MM.1S (cell line): ENCODE measurements around the gene ARHGAP26.
A peak's percentile ranks its signal among the peaks of the same experiment; 100 is the strongest.

Experiments
- DNase-seq: peaks from one replicate; pipeline ENCODE4 v3.0.0-alpha.2; 2015
- H2AFZ ChIP-seq: fragments of 300-600 bp; sonication (generic); 2 replicates; pipeline ENCODE4 v1.6.0; 2016; ENCODE audit warnings: antibody characterized with exemption, low read length
- H3F3A ChIP-seq: fragments of 300-600 bp; sonication (generic); 2 replicates; pipeline ENCODE4 v1.6.1; 2016; ENCODE audit warnings: mild to moderate bottlenecking, antibody characterized with exemption, low read length, moderate library complexity, mixed read lengths; ENCODE audit not compliant: insufficient read depth
- H3K27ac ChIP-seq: fragments of 300-600 bp; sonication (generic); 2 replicates; pipeline ENCODE4 v1.5.1; 2016; ENCODE audit warnings: mild to moderate bottlenecking, low read length
- H3K27me3 ChIP-seq: fragments of 300-600 bp; sonication (generic); replicated peaks from 2 replicates; pipeline ENCODE4 v1.6.0; 2016; ENCODE audit warnings: low read length; ENCODE audit not compliant: insufficient read depth
- H3K36me3 ChIP-seq: fragments of 300-600 bp; sonication (generic); replicated peaks from 2 replicates; pipeline ENCODE4 v1.6.1; 2016; ENCODE audit warnings: mild to moderate bottlenecking, low read length, mixed read lengths; ENCODE audit not compliant: insufficient read depth
- H3K4me1 ChIP-seq: fragments of 300-600 bp; sonication (generic); 2 replicates; pipeline ENCODE4 v1.6.1; 2016; ENCODE audit warnings: low read length, mixed read lengths
- H3K4me2 ChIP-seq: fragments of 300-600 bp; sonication (generic); 2 replicates; pipeline ENCODE4 v1.6.0; 2016; ENCODE audit warnings: low read depth, low read length
- H3K4me3 ChIP-seq: fragments of 300-600 bp; sonication (generic); 2 replicates; pipeline ENCODE4 v1.5.1; 2016; ENCODE audit warnings: low read length, mixed read lengths
- H3K79me2 ChIP-seq: fragments of 300-600 bp; sonication (generic); 2 replicates; pipeline ENCODE4 v1.6.1; 2016; ENCODE audit warnings: mixed run types, low read length, mixed read lengths
- H3K9ac ChIP-seq: fragments of 300-600 bp; sonication (generic); 2 replicates; pipeline ENCODE4 v1.6.1; 2016; ENCODE audit warnings: low read length, mixed read lengths
- H3K9me2 ChIP-seq: fragments of 300-600 bp; sonication (generic); replicated peaks from 2 replicates; pipeline ENCODE4 v1.6.1; 2016; ENCODE audit warnings: mild to moderate bottlenecking, low read length, mixed read lengths; ENCODE audit not compliant: insufficient read depth
- H3K9me3 ChIP-seq: fragments of 300-600 bp; sonication (generic); replicated peaks from 2 replicates; pipeline ENCODE4 v1.6.1; 2016; ENCODE audit warnings: mild to moderate bottlenecking, low read length, mixed read lengths; ENCODE audit not compliant: insufficient read depth
- H4K20me1 ChIP-seq: fragments of 300-600 bp; sonication (generic); 2 replicates; pipeline ENCODE4 v1.6.1; 2016; ENCODE audit warnings: mild to moderate bottlenecking, low read length, moderate library complexity, mixed read lengths; ENCODE audit not compliant: insufficient read depth
- EZH2 ChIP-seq: fragments of 300-600 bp; sonication (generic); optimal IDR thresholded peaks from 2 replicates; pipeline ENCODE3; 2017; ENCODE audit warnings: low read depth, mild to moderate bottlenecking, antibody characterized with exemption, low read length, mixed read lengths
- EZH2phosphoT487 ChIP-seq: fragments of 300-600 bp; sonication (generic); IDR thresholded peaks from 2 replicates; pipeline ENCODE4 v1.6.1; 2018; ENCODE audit warnings: antibody characterized with exemption, low read length
- TF ChIP-seq, protein P1 (sequence below): fragments of 300-600 bp; sonication (generic); IDR thresholded peaks from 2 replicates; pipeline ENCODE4 v1.5.1; 2016; ENCODE audit warnings: antibody characterized with exemption, low read length, mixed read lengths

The ARHGAP26 gene

GRCh38 chr5:143162810-143163209 is 392.6 kb downstream of the ARHGAP26 start:
- H2AFZ ChIP-seq = no peak overlapping the region
- H3F3A ChIP-seq = peaks cover 19% of the 10 kb centered on the region
- no peaks in the 10 kb centered on the region; the same call in 1 of the 2 replicates for H3K79me2 ChIP-seq
- no peaks in the 10 kb centered on the region for H3K36me3 ChIP-seq
- no peak for TF ChIP-seq EZH2
- TF ChIP-seq, protein P1, sequence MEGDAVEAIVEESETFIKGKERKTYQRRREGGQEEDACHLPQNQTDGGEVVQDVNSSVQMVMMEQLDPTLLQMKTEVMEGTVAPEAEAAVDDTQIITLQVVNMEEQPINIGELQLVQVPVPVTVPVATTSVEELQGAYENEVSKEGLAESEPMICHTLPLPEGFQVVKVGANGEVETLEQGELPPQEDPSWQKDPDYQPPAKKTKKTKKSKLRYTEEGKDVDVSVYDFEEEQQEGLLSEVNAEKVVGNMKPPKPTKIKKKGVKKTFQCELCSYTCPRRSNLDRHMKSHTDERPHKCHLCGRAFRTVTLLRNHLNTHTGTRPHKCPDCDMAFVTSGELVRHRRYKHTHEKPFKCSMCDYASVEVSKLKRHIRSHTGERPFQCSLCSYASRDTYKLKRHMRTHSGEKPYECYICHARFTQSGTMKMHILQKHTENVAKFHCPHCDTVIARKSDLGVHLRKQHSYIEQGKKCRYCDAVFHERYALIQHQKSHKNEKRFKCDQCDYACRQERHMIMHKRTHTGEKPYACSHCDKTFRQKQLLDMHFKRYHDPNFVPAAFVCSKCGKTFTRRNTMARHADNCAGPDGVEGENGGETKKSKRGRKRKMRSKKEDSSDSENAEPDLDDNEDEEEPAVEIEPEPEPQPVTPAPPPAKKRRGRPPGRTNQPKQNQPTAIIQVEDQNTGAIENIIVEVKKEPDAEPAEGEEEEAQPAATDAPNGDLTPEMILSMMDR = no peak
- no peak for TF ChIP-seq EZH2phosphoT487
- H3K4me3 ChIP-seq = no peak overlapping the region
- no peaks in the 10 kb centered on the region for H3K27me3 ChIP-seq
- H3K4me1 ChIP-seq = peaks cover 60% of the 10 kb centered on the region
- no peaks in the 10 kb centered on the region for H3K9me2 ChIP-seq
- H3K9me3 ChIP-seq = no peaks in the 10 kb centered on the region
- H4K20me1 ChIP-seq = no peaks in the 10 kb centered on the region
- no peak overlapping the region for H3K27ac ChIP-seq
- DNase-seq = no peak
- H3K4me2 ChIP-seq = no peak overlapping the region
- H3K9ac ChIP-seq = no peak overlapping the region

DNA sequence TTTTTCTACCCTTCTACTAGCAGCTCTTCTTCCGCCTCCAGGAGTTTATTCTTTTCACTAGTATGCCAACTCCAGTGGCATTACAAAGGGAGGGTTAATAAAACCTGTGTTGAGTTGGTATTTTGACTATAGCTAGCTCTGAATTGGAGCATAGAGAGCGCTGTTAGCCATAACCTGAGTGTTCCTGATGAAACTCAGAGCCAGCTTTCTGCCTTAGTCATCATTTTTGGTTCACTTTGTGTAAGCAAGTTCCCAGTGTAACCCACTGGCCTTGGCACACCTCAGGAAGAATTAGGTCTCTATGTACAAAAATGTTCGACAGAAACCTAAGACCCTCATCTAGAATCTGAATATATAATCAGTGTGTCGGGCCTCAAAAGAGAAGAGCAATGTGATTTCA is 394.4 kb downstream of the ARHGAP26 start:
- TF ChIP-seq EZH2 (no peak), EZH2phosphoT487 (no peak)
- TF ChIP-seq, protein P1 = peak; percentile 4; the same call in 1 of the 2 replicates

DNA sequence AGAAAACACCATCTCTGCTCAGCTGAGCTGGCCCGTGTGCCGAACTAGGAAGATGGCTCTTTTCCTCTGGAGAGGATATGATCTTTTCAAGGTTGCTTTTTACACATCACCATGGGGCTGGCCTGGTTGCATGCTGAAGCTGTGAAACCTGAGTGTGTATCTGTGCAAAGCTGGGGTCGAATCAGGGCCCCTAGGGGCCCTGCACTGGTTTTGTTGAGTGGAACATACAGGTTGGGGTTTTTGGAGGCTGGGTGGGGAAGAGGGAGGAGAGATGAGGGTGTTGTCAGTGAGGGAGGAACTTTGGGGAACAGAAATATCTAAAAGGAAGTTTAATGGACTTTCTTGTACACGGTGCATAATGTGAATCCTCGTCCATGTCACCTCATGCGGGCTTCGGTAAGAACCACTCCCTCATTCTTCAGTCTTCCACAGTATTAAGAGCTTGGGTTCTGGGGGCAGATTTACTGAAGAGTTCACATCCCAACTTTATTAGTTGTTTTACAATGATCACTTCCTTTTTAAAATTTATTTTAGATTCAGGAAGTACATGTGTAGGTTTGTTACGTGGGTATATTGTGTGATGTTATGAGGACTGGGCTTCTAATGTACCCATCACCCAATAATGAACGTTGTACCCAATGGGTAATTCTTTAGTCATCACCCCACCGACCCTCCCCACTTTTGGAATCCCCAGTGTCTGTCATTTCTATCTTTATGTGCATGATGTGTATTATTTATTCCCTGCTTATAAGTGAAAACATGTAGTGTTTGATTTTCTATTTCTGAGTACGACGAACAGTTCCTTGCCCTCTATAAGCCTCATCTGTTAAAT is 395.1 kb downstream of the ARHGAP26 start:
- no peak overlapping the region for H3K4me2 ChIP-seq

More for the DNA sequence above, 394.4 kb downstream of the ARHGAP26 start:
- Histone ChIP-seq H4K20me1 (no peaks in the 10 kb centered on the region), H3K4me3 (no peak overlapping the region), H3K9me2 (no peaks in the 10 kb centered on the region), H3K27ac (peak overlapping the region; percentile 19; the same call in 1 of the 2 replicates), H3F3A (peaks cover 25% of the 10 kb centered on the region), H3K27me3 (no peaks in the 10 kb centered on the region), H3K9ac (no peak overlapping the region), H3K9me3 (no peaks in the 10 kb centered on the region), H2AFZ (no peak overlapping the region), H3K79me2 (no peaks in the 10 kb centered on the region; the same call in 1 of the 2 replicates), H3K4me2 (no peak overlapping the region), H3K4me1 (peaks cover 63% of the 10 kb centered on the region), H3K36me3 (no peaks in the 10 kb centered on the region)
- peak; percentile 32 for DNase-seq

More for the DNA sequence above, 395.1 kb downstream of the ARHGAP26 start:
- TF ChIP-seq, protein P1 = no peak
- no peak for TF ChIP-seq EZH2
- no peak for TF ChIP-seq EZH2phosphoT487
- Histone ChIP-seq H3K79me2 (no peaks in the 10 kb centered on the region; the same call in 1 of the 2 replicates), H2AFZ (no peak overlapping the region), H3K27me3 (no peaks in the 10 kb centered on the region), H4K20me1 (no peaks in the 10 kb centered on the region), H3F3A (peaks cover 24% of the 10 kb centered on the region), H3K9me3 (no peaks in the 10 kb centered on the region), H3K9ac (no peak overlapping the region), H3K36me3 (no peaks in the 10 kb centered on the region), H3K4me1 (peaks cover 65% of the 10 kb centered on the region), H3K4me3 (no peak overlapping the region), H3K9me2 (no peaks in the 10 kb centered on the region), H3K27ac (no peak overlapping the region; the same call in 1 of the 2 replicates)
- DNase-seq = no peak
